ENCODE results near the gene CLEC10A. TPM values are rescaled to one million over a fixed set of nuclear protein-coding genes. Genes with fewer than 3 reads are reported as not detected.

Gene CLEC10A
- total and polyA plus RNA-seq, 2 experiments from 2014 or later, result 0.21 to 0.37 TPM

DNA sequence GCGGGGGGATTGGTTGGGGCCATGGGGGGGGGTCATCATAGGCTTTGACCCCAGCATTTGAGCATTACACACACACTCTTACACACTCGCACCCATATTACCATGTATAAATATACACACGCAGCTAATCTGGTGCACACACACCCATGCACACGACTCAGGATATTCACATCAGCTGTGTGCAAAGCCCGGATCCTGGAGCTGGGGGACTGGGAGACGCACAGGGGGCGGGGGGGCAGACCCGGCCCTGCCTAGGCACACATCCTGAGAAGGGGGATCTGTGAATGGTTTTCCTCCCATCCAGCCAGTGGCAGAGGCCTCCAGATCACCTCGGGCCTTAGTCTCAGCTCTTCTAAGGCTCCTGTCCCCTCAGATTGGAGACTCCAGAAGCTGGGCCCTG, 28.9 kb upstream of the CLEC10A start:
- WGBS (ENCODE audit: low lambda C conversion rate, missing lambda C conversion rate), result 91% methylated on average over 8 of the region's 9 CpGs
- Histone ChIP-seq H3K27ac (no peak overlapping the region), H3K4me1 (ENCODE audit: insufficient read depth) (no peaks in the 10 kb centered on the region), H3K9me3 (ENCODE audit: low read depth) (no peaks in the 10 kb centered on the region), H2AFZ (no peak overlapping the region), H3K4me3 (no peak overlapping the region), H3K4me2 (no peak overlapping the region), H3K79me2 (no peaks in the 10 kb centered on the region), H4K20me1 (ENCODE audit: insufficient read depth, poor library complexity, severe bottlenecking) (no peaks in the 10 kb centered on the region), H3K36me3 (replicated peaks; ENCODE audit: insufficient read depth, low read depth) (no peaks in the 10 kb centered on the region), H3K27me3 (no peaks in the 10 kb centered on the region), H3K9me2 (replicated peaks; ENCODE audit: insufficient read depth) (no peaks in the 10 kb centered on the region)
- TF ChIP-seq EZH2 (IDR thresholded peaks at IDR 0.05; ENCODE audit: borderline replicate concordance) (no peak), EZH2phosphoT487 (IDR thresholded peaks at IDR 0.05; ENCODE audit: low read depth, severe bottlenecking, unreplicated experiment) (no peak)
- no peak for DNase-seq (ENCODE audit: low spot score)

- Histone ChIP-seq H3K4me3 (no peak overlapping the region), H3K36me3 (replicated peaks; ENCODE audit: insufficient read depth, low read depth) (no peaks in the 10 kb centered on the region), H2AFZ (no peak overlapping the region), H3K4me1 (ENCODE audit: insufficient read depth) (no peaks in the 10 kb centered on the region), H3K27ac (no peak overlapping the region), H3K27me3 (no peaks in the 10 kb centered on the region), H3K9me2 (replicated peaks; ENCODE audit: insufficient read depth) (no peaks in the 10 kb centered on the region), H3K9me3 (ENCODE audit: low read depth) (no peaks in the 10 kb centered on the region), H4K20me1 (ENCODE audit: insufficient read depth, poor library complexity, severe bottlenecking) (no peaks in the 10 kb centered on the region), H3K4me2 (no peak overlapping the region), H3K79me2 (no peaks in the 10 kb centered on the region)
- WGBS (ENCODE audit: low lambda C conversion rate, missing lambda C conversion rate), result 90% methylated on average over 6 of the region's 10 CpGs
- TF ChIP-seq, protein P1, sequence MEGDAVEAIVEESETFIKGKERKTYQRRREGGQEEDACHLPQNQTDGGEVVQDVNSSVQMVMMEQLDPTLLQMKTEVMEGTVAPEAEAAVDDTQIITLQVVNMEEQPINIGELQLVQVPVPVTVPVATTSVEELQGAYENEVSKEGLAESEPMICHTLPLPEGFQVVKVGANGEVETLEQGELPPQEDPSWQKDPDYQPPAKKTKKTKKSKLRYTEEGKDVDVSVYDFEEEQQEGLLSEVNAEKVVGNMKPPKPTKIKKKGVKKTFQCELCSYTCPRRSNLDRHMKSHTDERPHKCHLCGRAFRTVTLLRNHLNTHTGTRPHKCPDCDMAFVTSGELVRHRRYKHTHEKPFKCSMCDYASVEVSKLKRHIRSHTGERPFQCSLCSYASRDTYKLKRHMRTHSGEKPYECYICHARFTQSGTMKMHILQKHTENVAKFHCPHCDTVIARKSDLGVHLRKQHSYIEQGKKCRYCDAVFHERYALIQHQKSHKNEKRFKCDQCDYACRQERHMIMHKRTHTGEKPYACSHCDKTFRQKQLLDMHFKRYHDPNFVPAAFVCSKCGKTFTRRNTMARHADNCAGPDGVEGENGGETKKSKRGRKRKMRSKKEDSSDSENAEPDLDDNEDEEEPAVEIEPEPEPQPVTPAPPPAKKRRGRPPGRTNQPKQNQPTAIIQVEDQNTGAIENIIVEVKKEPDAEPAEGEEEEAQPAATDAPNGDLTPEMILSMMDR (IDR thresholded peaks at IDR 0.05; ENCODE audit: poor library complexity), result no peak
- TF ChIP-seq EZH2 (IDR thresholded peaks at IDR 0.05; ENCODE audit: borderline replicate concordance) (no peak), EZH2phosphoT487 (IDR thresholded peaks at IDR 0.05; ENCODE audit: low read depth, severe bottlenecking, unreplicated experiment) (no peak)
- no peak for DNase-seq (ENCODE audit: low spot score)
These were observed 28.5 kb upstream of the CLEC10A start for GRCh38 chr17:7108560-7108925.

- Histone ChIP-seq H2AFZ (no peak overlapping the region), H3K9me3 (ENCODE audit: low read depth) (no peaks in the 10 kb centered on the region), H4K20me1 (ENCODE audit: insufficient read depth, poor library complexity, severe bottlenecking) (no peaks in the 10 kb centered on the region), H3K4me3 (no peak overlapping the region), H3K36me3 (replicated peaks; ENCODE audit: insufficient read depth, low read depth) (no peaks in the 10 kb centered on the region), H3K27ac (no peak overlapping the region), H3K4me2 (no peak overlapping the region), H3K9me2 (replicated peaks; ENCODE audit: insufficient read depth) (no peaks in the 10 kb centered on the region), H3K27me3 (no peaks in the 10 kb centered on the region), H3K79me2 (no peaks in the 10 kb centered on the region), H3K4me1 (ENCODE audit: insufficient read depth) (no peaks in the 10 kb centered on the region)
- 92% methylated on average over 30 of the region's 32 CpGs for WGBS (ENCODE audit: low lambda C conversion rate, missing lambda C conversion rate)
- no peak for TF ChIP-seq EZH2 (IDR thresholded peaks at IDR 0.05; ENCODE audit: borderline replicate concordance)
- TF ChIP-seq, protein P1 (IDR thresholded peaks at IDR 0.05; ENCODE audit: poor library complexity), result no peak
- no peak for DNase-seq (ENCODE audit: low spot score)
These were observed 27.9 kb upstream of the CLEC10A start for GRCh38 chr17:7107795-7108559.

GRCh38 chr17:7107012-7107754, 27.1 kb upstream of the CLEC10A start:
- no peak for TF ChIP-seq EZH2phosphoT487 (IDR thresholded peaks at IDR 0.05; ENCODE audit: low read depth, severe bottlenecking, unreplicated experiment)
- TF ChIP-seq EZH2 (IDR thresholded peaks at IDR 0.05; ENCODE audit: borderline replicate concordance), result no peak
- TF ChIP-seq, protein P1 (IDR thresholded peaks at IDR 0.05; ENCODE audit: poor library complexity), result no peak
- Histone ChIP-seq H3K9me3 (ENCODE audit: low read depth) (no peaks in the 10 kb centered on the region), H3K4me2 (no peak overlapping the region), H4K20me1 (ENCODE audit: insufficient read depth, poor library complexity, severe bottlenecking) (no peaks in the 10 kb centered on the region), H3K4me3 (no peak overlapping the region), H3K4me1 (ENCODE audit: insufficient read depth) (no peaks in the 10 kb centered on the region), H3K79me2 (no peaks in the 10 kb centered on the region), H3K9me2 (replicated peaks; ENCODE audit: insufficient read depth) (no peaks in the 10 kb centered on the region), H2AFZ (no peak overlapping the region), H3K27ac (no peak overlapping the region), H3K36me3 (replicated peaks; ENCODE audit: insufficient read depth, low read depth) (no peaks in the 10 kb centered on the region), H3K27me3 (no peaks in the 10 kb centered on the region)
- WGBS (ENCODE audit: low lambda C conversion rate, missing lambda C conversion rate), result 84% methylated on average over 19 of the region's 20 CpGs
- DNase-seq (ENCODE audit: low spot score), result no peak

Data from hepatocyte (in vitro differentiated cells).